ENCODE results near the gene UBE2I.

GRCh38 chr16:1319041-1319440, 9.6 kb downstream of the UBE2I start:
- no peak for TF ChIP-seq CTCF (IDR thresholded peaks at IDR 0.05; ENCODE audit: insufficient read depth, low read length, poor library complexity, severe bottlenecking)
- no peak for TF ChIP-seq EZH2phosphoT487 (conservative IDR thresholded peaks at IDR 0.05; ENCODE audit: low read length)

Measured in SU-DHL-6 (cell line).